Progenitor cell of endocrine pancreas (in vitro differentiated cells): ENCODE data around the gene PROCR. TPM values are rescaled to one million over a fixed set of nuclear protein-coding genes. Genes with fewer than 3 reads are reported as not detected.
A peak's percentile ranks its signal among the peaks of the same experiment; 100 is the strongest.

Experiments used
- DNase-seq: peaks from one replicate; pipeline ENCODE4 v3.0.0; 2021; ENCODE audit warnings: low spot score; ENCODE audit not compliant: unreplicated experiment
- H3K27ac Mint-ChIP-seq: 2 replicates; pipeline ENCODE4 v1.8.0; 2021; ENCODE audit warnings: mild to moderate bottlenecking, moderate library complexity, mixed read lengths
- H3K27me3 Mint-ChIP-seq: 2 replicates; pipeline ENCODE4 v1.8.0; 2021; ENCODE audit warnings: mixed read lengths
- H3K36me3 Mint-ChIP-seq: 2 replicates; pipeline ENCODE4 v1.8.0; 2022; ENCODE audit warnings: mixed read lengths; ENCODE audit not compliant: insufficient read depth
- H3K4me1 Mint-ChIP-seq: 2 replicates; pipeline ENCODE4 v1.8.0; 2021; ENCODE audit warnings: low read depth, mixed read lengths
- H3K4me3 Mint-ChIP-seq: 2 replicates; pipeline ENCODE4 v1.8.0; 2021; ENCODE audit warnings: low read depth, mild to moderate bottlenecking, moderate library complexity, mixed read lengths
- H3K9me3 Mint-ChIP-seq: 2 replicates; pipeline ENCODE4 v1.8.0; 2021; ENCODE audit warnings: low read depth, mixed read lengths
- total RNA-seq: library from RNA; stranded (reverse); gene quantifications from 2 replicates; pipeline ENCODE4 v1.2.1, GENCODE V29; 2021
- TF ChIP-seq, protein P1 (sequence below): fragments of 200-600 bp; sonication (generic); IDR thresholded peaks from one replicate; pipeline ENCODE4 v1.5.0; 2021; ENCODE audit warnings: antibody characterized with exemption, mild to moderate bottlenecking; ENCODE audit not compliant: unreplicated experiment

Gene PROCR
- total RNA-seq, 1 donor from 2014 or later, result 0.55 TPM

DNA sequence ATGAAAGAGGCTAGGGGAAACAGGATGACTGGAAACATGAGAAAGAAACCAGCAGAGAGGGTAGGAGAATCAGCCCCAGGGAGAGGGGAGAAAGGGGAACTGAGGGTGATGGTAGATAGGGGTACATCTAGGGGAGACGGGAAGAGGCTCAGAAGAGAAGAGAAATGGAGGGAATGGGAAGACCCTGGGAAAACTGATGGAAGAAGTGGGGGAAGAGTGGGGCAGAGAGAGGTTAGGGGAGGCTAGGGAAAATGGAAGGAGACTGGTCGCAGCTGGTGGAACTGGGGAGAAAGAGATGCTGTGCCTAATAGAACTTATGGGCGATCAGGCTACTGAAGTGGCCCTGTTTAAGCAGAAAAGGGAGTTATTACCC lies 548 bp downstream of the PROCR start:
- H3K27me3 Mint-ChIP-seq, result peaks cover 23% of the 10 kb centered on the region
- TF ChIP-seq, protein P1, sequence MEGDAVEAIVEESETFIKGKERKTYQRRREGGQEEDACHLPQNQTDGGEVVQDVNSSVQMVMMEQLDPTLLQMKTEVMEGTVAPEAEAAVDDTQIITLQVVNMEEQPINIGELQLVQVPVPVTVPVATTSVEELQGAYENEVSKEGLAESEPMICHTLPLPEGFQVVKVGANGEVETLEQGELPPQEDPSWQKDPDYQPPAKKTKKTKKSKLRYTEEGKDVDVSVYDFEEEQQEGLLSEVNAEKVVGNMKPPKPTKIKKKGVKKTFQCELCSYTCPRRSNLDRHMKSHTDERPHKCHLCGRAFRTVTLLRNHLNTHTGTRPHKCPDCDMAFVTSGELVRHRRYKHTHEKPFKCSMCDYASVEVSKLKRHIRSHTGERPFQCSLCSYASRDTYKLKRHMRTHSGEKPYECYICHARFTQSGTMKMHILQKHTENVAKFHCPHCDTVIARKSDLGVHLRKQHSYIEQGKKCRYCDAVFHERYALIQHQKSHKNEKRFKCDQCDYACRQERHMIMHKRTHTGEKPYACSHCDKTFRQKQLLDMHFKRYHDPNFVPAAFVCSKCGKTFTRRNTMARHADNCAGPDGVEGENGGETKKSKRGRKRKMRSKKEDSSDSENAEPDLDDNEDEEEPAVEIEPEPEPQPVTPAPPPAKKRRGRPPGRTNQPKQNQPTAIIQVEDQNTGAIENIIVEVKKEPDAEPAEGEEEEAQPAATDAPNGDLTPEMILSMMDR, result no peak
- peaks cover 6% of the 10 kb centered on the region for H3K4me1 Mint-ChIP-seq
- no peak overlapping the region for H3K4me3 Mint-ChIP-seq
- H3K9me3 Mint-ChIP-seq, result peaks cover 4% of the 10 kb centered on the region
- peaks cover 3% of the 10 kb centered on the region for H3K36me3 Mint-ChIP-seq
- DNase-seq, result no peak
- no peak overlapping the region for H3K27ac Mint-ChIP-seq

DNA sequence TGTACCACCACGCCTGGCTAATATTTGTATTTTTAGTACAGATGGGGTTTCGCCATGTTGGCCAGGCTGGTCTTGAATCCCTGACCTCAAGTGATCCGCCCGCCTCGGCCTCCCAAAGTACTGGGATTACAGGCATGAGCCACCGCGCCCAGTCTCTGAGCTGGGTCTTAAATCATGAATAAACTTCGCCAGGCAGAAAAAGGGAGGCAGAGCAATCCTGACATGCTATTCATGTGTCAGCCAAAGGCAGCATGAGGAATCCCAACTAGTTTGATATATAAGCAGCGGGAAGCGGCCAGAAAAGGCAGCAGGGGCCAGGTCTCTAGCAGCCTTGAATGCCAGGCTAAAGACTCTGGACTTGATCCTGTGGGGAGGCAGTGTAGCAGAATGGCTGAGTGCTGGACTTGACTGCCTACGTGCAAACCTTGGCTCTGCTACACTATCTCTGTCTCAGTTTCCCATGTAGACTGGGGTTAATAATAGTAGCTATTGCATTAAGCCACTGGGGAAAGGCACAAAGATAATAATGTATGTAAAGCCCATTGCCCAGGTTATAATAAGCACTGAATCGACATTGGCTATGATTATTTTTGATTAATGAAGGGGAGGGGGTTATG lies 1.8 kb downstream of the PROCR start:
- Mint-ChIP-seq H3K9me3 (peaks cover 4% of the 10 kb centered on the region), H3K4me1 (peaks cover 6% of the 10 kb centered on the region), H3K27me3 (peaks cover 23% of the 10 kb centered on the region), H3K4me3 (no peak overlapping the region), H3K27ac (no peak overlapping the region), H3K36me3 (peaks cover 3% of the 10 kb centered on the region)
- TF ChIP-seq, protein P1, result no peak
- no peak for DNase-seq

DNA sequence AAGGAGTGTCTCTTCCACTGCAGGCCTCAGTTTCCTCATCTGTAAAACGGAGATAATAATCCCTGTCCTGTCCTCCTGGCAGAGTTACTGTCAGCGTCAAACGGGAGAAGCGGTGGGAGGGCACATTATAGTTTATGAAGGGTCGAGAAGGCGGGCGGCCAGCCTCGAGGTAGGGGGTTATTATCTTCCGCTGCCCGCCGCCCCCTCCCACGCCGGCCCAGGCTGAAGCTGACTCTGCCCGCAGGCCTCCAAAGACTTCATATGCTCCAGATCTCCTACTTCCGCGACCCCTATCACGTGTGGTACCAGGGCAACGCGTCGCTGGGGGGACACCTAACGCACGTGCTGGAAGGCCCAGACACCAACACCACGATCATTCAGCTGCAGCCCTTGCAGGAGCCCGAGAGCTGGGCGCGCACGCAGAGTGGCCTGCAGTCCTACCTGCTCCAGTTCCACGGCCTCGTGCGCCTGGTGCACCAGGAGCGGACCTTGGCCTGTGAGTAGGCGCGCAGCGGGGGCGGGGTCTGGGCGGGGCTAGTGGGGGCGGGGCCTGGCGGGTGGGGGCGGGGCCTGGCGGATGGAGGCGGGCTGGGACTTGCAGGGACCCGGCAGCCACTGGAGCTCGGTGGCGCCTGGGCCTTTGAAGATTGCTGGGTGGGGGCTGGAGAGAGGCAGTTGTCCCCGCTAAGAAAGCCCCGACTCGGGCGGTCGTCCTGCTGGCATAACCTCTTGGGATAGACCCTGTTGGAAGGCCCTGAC lies 2.8 kb downstream of the PROCR start:
- Mint-ChIP-seq H3K4me3 (no peak overlapping the region), H3K36me3 (peaks cover 3% of the 10 kb centered on the region), H3K9me3 (peaks cover 4% of the 10 kb centered on the region), H3K27ac (no peak overlapping the region), H3K4me1 (peaks cover 8% of the 10 kb centered on the region), H3K27me3 (peaks cover 23% of the 10 kb centered on the region)
- TF ChIP-seq, protein P1, result no peak
- DNase-seq, result no peak

DNA sequence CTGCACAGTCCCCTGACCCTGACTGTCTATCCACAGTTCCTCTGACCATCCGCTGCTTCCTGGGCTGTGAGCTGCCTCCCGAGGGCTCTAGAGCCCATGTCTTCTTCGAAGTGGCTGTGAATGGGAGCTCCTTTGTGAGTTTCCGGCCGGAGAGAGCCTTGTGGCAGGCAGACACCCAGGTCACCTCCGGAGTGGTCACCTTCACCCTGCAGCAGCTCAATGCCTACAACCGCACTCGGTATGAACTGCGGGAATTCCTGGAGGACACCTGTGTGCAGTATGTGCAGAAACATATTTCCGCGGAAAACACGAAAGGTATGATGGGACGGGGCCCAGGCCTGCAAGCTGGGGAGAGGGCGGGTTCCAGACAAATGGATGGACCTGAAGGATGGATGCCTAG lies 4.3 kb downstream of the PROCR start:
- peaks cover 10% of the 10 kb centered on the region for H3K4me1 Mint-ChIP-seq
- H3K4me3 Mint-ChIP-seq, result no peak overlapping the region
- peaks cover 23% of the 10 kb centered on the region for H3K27me3 Mint-ChIP-seq
- peaks cover 4% of the 10 kb centered on the region for H3K9me3 Mint-ChIP-seq
- TF ChIP-seq, protein P1, result no peak
- no peak for DNase-seq
- H3K36me3 Mint-ChIP-seq, result peaks cover 3% of the 10 kb centered on the region
- peak overlapping the region; percentile 75 for H3K27ac Mint-ChIP-seq

DNA sequence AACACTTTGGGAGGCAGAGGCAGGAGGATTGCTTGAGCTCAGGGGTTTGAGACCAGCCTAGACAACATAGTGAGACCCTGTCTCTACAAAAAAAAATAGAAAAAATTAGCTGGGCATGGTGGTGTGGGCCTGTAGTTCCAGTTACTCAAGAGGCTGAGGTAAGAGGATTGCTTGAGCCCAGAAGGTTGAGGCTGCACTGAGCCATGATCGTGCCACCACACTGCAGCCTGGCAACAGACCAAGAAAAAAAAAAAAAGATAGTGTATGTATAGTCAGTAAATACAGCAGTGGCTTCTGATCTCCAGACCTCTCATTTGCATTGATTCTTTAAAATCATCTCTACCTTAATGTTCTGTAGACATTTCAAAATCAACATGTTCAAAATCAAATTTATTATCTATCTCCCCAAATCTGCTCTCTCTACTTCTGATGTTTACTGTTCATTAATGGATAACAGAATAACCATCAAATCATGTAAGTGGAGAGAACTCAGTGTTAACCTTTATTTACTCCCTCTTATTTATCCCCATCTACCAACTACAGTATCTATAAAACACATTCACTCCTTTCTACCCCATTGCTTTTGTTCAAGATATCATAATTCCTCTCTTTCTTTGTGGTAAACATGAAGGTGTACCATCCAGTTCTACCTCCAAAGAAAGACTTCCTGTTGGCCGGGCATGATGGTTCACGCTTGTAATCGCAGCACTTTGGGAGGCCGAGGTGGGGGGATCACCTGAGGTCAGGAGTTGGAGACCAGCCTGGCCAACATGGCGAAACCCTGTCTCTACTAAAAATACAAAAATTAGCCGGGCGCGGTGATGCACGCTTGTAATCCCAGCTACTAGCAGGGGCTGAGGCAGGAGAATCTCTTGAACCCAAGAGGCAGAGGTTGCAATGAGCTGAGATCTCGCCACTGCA lies 7.7 kb downstream of the PROCR start:
- Mint-ChIP-seq H3K27ac (no peak overlapping the region), H3K36me3 (peaks cover 3% of the 10 kb centered on the region), H3K4me3 (no peak overlapping the region), H3K4me1 (peaks cover 9% of the 10 kb centered on the region), H3K9me3 (peaks cover 9% of the 10 kb centered on the region), H3K27me3 (no peaks in the 10 kb centered on the region)
- DNase-seq, result no peak
- TF ChIP-seq, protein P1, result no peak
